Muscle of back (tissue), 11 donors: ENCODE data around the gene KCNQ4. TPM values are rescaled to one million over a fixed set of nuclear protein-coding genes. Genes with fewer than 3 reads are reported as not detected.

Experiments used
- DNase-seq, 3 donors: peaks; one replicate each; pipeline versions ENCODE4 v3.0.0 to v3.0.0-alpha.2; 2013
- polyA plus RNA-seq, 10 donors: library from polyadenylated mRNA; unstranded; fragments of 120-200 nt; gene quantifications; one replicate each; pipeline ENCODE4 v1.2.1, GENCODE V29; 2013; ENCODE audit not compliant: insufficient read length in 10 of 10

Gene KCNQ4
- polyA plus RNA-seq, 10 donors = 5.4 to 33.5 (median 21.7) TPM

DNA sequence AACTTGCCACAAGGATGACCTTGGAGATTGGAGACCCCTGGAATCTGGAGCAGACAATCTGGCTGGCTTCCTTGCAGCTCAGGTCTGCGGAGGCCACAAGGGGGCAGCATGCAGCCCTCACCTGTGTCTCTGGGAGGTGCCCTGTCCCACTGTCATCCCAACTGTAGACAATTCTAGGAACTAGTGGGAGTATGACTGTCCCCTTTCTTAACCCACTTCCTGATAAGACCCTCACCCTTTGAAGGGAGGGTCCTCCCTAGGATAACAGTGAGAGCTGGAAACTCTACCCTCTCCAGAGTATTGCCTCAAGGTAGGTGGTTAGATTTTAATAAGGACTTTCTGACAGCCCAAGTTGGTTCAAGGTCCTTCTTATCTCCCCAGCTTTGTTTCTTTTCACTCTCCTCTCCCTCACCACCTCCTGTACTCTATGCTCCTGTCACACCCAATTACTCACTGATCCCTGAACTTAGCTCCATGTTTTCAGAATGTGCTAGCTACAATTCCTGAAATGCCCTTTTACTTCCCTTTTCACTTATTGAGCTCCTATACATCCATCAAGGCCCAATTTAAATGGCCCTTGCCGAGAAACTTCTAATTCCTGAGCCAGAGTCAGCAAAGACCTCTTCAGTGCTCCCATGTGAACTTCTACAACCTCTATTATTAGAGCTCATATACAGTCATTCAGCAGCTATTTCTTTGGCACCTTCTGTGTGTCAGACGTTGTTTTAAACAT is 9.2 kb upstream of the KCNQ4 start:
- peak in 2 of 3 donors; percentile 47 to 55 for DNase-seq

- DNase-seq = no peak
Observed at GRCh38 chr1:40776236-40777072, 7.1 kb upstream of the KCNQ4 start.

DNA sequence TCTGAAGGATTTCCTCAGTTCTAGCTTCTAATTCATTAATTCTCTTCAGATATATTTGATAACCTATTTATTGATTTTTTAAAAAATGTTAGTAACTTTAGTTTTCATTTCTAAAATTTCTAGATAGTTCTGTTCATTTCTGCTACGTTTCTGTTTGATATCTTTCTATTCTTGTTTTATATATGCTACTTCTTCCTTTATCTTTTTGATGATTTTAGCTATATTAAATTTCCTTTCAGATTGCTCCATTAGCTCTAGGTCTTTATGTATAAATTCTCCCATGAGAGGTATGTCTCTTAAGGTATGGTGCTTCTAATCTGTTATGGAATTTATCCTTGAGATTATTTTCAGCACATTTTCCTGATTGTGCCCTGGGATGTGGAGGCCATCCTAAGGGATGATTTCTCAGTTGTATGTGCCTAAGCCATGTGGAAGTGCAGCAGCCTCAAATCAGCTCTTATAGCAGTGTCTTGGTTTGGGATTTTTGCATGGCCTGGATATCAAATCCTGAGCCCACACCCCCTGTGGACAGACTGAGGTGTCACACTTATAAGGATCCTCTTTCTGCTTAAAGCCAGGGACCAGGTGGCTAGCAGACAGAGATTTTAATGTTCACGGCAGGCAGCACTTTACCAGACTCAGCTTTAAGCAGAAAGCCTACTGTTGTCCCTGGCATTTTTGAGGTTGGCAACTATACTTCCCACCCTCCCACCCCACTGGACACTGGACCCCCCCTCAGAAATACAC is 6.2 kb upstream of the KCNQ4 start:
- DNase-seq = no peak

DNA sequence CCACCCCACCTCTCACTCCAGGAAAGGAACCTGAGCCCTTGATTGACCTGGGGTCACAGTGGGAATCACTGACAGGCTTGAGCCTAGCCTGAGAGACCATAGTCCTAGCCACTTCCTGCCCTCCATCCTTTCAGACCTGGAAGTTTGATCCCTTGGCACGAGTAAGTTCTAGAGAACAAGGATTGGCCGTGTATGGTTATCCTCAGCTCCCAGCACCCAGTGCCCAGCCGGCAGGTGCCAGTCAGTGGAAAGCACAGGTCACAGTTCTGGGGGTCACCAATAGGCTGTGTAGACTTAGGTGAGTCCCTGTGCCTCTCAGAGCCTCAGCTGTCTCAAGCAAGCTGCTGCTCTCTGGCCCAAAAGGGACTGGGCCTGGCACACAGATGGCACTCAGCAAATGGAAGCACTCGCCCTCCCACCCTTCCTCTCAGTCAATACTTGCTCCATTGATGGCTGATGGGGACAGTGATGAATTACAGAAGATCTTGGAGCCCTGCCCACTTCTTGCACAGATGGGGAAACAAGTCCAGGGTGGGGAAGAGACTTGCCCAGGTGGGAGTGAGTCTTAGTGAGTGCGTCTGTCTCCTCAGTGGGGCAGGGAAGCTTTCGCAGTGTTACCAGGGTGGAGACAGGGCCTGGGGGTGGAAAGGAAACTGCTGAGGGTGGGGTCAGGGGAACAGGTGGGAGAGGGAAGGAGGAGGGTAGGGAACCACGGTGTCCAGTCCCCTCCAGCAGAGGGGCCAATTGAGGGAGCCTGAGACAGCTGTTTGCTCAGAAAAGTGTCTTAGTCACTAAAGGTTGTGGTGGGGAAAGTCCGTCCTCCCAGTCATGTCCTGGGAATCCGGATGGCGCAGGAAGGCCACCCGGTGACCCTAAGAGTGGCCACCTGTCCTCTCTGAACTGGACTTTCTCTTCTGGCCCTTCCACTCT is 2.6 kb upstream of the KCNQ4 start:
- no peak for DNase-seq

- DNase-seq = no peak
Observed at GRCh38 chr1:40781608-40781971, 2.0 kb upstream of the KCNQ4 start.

GRCh38 chr1:40782371-40782956 is 1.1 kb upstream of the KCNQ4 start:
- DNase-seq = peak in 1 of 3 donors; percentile 42

DNA sequence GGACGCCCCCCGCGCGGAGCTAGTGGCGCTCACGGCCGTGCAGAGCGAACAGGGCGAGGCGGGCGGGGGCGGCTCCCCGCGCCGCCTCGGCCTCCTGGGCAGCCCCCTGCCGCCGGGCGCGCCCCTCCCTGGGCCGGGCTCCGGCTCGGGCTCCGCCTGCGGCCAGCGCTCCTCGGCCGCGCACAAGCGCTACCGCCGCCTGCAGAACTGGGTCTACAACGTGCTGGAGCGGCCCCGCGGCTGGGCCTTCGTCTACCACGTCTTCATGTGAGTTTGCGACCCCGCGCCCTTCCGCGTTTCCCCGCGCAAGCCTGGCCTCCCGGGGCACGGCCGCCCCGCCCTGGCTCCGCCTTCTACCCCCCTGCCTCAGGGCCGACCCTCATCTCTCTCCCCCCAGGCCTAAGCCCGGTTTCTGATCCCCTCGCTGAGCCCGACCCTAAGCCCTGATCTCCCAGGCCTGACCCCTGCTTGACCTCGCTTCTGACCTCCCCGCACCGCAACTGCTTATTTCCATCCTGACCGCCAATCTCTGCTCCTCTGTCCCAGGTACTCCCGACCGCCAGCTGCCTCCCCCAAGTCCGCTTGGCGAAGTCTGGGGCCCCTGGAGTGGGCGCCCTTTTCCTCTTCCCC is 669 bp downstream of the KCNQ4 start:
- no peak for DNase-seq

DNA sequence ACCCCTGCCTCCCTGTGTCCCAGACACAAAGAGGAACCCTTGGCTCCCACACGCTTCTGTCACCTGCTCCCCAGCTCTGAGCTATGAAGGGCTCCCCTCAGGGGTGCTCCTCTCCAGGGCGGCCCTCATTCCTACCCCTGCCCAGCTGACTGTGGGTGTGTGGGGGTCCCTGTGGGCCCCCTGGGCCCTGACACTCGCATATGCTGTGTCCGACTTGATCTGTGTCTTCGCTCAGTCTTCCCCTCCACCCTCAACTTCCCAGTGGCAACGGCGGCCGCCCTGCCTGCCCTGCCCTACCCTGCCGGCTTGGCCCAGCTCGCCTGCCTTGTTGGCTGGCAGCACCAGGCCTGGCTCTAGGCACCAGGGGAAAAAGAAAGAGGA is 1.2 kb downstream of the KCNQ4 start:
- no peak for DNase-seq

GRCh38 chr1:40785446-40785845 is 1.9 kb downstream of the KCNQ4 start:
- DNase-seq = no peak

GRCh38 chr1:40786171-40786994 is 2.8 kb downstream of the KCNQ4 start:
- DNase-seq = no peak

DNA sequence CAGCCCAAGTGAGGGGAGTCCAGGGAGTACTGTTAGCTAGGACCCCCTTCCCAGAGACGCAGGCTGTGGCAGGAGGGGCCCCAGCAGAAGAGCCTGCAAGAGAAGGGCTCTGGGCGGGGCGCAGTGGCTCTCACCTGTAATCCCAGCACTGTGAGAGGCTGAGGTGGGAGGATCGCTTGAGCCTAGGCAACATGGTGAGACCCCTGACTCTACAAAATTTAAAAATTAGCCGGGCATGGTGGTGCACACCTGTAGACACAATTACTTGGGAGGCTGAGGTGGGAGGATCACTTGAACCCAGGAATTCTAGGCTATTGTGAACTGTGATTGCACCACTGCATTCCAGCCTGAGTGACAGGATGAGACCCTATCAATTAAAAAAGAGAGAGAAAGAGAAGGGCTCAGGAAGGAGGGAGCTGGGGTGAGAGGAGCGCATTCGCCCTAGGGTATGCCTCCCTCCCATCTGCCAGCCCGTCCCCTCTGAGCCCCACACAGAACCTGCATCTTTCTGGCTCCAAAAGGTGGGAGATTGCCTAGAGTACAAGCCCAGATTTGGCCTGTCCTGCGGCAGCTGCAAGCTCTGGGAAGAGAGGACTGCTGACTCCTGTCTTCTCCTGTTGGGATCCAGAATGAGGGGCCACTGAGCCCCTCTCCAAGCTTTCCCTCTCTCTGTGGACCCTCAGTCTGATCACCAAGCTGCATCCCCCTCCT is 3.6 kb downstream of the KCNQ4 start:
- no peak for DNase-seq

DNA sequence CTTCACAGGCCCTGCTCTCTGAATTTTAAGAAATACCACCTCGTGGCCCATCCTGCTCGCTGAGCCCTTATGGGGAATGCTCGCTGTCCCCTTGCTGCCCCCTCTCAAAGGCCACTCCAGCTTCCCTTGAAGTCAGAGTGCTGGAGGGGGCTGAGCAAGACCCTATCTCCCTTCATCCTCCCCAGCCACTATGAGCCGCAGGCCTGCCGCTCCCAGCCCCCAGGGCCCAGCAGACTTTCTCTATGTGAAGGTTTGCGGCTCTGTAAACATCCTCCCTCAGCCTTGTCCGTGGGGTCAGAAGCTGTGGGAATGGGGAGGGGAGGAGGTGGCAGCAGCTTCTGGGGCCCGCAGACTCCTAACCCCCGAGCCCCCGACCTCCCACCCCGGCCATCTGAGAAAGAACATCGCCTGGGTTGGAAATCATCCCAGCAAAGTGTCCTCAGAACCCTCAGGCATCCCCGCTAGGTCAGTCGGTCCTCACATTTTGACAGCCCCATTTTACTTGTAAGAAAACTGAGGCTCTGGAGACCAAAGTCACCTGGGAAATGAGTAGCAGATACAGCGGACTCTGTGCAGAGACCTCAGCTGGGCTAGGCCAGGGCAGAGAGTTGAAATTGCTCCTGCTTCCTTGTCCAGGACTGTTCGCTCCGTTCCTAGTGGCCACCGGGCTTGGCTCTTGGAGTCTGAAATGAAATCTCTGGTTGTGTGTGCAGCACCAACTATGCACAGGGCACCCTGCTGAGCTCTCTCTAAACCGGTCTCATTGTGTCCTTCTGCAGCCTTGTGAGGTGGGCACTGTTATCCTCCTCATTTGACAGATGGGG is 4.4 kb downstream of the KCNQ4 start:
- no peak for DNase-seq

- DNase-seq = no peak
Observed at GRCh38 chr1:40788561-40789341, 5.2 kb downstream of the KCNQ4 start.

- DNase-seq = no peak
Observed at GRCh38 chr1:40789342-40789598, 5.7 kb downstream of the KCNQ4 start.

- DNase-seq = no peak
Observed at GRCh38 chr1:40789661-40790430, 6.3 kb downstream of the KCNQ4 start.

GRCh38 chr1:40792036-40792435 is 8.4 kb downstream of the KCNQ4 start:
- no peak for DNase-seq

DNA sequence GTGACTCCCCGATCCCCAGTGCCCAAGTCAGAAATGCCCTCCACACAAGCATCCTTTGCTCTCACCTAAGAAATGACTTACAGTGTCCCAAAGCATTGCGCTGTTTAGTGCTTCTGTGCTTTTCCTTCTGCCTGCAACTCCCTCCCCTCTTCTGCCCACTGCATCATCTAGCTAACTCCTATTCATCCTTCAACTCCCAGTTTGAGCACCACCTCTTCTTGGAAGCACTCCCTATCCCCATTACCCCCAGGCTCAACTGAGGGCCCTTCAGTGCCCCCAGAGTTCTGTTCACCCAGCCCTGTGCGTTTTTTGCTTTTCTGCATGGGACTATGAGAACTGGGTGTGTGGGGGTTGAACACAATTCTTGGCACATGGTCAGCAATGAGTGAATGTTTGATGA is 10.0 kb downstream of the KCNQ4 start:
- DNase-seq = no peak
